ENCODE results near the gene PTCHD4. TPM values are rescaled to one million over a fixed set of nuclear protein-coding genes. Genes with fewer than 3 reads are reported as not detected.
A peak's percentile ranks its signal among the peaks of the same experiment; 100 is the strongest.

PTCHD4 gene
- total and polyA plus RNA-seq, 12 donors = 0.01 to 1.0 (median 0.59) TPM

DNA sequence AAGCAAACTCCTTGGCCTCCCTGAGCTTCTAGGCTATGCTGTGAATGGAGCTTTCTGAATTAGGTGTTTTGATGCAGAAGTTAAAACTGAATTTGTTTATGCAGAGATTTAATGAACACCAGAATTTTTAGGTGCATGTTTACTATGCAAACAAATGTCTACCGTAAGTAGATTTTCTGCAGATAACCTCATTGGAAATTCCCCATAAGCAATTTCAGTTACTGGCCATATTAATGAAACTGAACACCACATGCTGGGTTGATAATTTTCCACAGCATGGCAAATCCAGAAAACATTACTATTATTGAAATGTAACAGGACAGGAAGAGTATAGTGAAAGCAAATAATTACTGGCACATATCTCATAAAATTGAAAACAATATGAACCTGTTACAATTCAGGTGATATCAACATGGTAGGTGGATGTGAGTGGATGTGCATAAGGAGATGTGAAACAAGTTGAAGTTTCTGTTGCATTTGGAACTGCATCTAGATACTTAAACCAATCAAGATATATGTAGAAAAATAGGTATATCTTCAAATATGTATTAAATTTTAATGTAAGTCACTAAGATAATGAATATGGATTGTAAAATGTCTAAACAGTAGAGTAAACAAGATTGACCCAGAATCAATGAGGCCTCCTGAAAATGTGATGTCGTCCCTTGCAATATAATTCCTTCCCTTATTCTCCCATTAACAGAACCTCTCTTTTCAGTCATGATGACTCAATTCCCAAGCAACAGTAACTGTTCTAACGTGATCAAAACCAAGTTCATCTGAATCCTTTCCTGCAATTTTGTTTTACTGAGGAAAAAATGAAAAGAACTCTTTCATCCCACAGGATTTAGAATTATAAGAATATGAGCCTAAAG lies 11.0 kb downstream of the PTCHD4 start:
- WGBS, 2 donors = 62 to 68% methylated on average over 3 of the region's 3 CpGs
- TF ChIP-seq, protein P1, sequence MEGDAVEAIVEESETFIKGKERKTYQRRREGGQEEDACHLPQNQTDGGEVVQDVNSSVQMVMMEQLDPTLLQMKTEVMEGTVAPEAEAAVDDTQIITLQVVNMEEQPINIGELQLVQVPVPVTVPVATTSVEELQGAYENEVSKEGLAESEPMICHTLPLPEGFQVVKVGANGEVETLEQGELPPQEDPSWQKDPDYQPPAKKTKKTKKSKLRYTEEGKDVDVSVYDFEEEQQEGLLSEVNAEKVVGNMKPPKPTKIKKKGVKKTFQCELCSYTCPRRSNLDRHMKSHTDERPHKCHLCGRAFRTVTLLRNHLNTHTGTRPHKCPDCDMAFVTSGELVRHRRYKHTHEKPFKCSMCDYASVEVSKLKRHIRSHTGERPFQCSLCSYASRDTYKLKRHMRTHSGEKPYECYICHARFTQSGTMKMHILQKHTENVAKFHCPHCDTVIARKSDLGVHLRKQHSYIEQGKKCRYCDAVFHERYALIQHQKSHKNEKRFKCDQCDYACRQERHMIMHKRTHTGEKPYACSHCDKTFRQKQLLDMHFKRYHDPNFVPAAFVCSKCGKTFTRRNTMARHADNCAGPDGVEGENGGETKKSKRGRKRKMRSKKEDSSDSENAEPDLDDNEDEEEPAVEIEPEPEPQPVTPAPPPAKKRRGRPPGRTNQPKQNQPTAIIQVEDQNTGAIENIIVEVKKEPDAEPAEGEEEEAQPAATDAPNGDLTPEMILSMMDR (IDR thresholded peaks at IDR 0.05) = no peak
- DNase-seq = no peak
- no peaks in the 10 kb centered on the region for H3K9me3 ChIP-seq
- H3K27ac ChIP-seq = peak overlapping the region in 2 of 10 donors; percentile 5 to 65
- H3K4me1 ChIP-seq = peaks cover 0 to 21% (median 5%) of the 10 kb centered on the region in 9 donors
- no peak for ATAC-seq
- intact Hi-C loops (cut with DNase I) = loop anchor here in 1 of 10 donors (10.0 kb wide), 1 partner anchor 665 kb away; no protein-coding TSS in a partner anchor
- no peaks in the 10 kb centered on the region for H3K27me3 ChIP-seq
- no peak overlapping the region for H3K4me3 ChIP-seq
- no peaks in the 10 kb centered on the region for H3K36me3 ChIP-seq

DNA sequence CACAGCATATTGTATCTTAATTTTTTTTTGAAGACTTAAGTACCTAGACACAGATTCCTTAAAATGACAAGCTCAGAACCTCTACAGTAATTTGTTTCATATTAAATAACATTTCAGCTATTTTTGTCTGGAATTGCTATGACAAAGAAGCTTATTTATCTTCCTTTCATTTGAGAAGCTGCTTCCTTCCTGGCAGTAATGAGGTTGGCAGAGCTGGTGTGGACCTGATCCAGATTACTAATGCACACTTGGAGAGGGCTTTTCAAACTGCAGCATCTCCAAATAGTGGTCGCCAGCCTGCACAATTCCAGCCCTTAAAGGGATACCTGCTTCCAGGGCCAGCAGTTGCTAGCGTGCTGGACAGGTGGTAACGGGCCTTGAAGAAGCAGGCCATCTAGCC lies 12.1 kb downstream of the PTCHD4 start:
- TF ChIP-seq, protein P1 (IDR thresholded peaks at IDR 0.05) = no peak
- H3K4me1 ChIP-seq = peaks cover 0 to 21% (median 5%) of the 10 kb centered on the region in 9 donors
- WGBS, 2 donors = 42 to 64% methylated on average over 3 of the region's 3 CpGs
- H3K4me3 ChIP-seq = no peak overlapping the region
- intact Hi-C loops (cut with DNase I) = loop anchor here in 1 of 10 donors (10.0 kb wide), 1 partner anchor 666 kb away; no protein-coding TSS in a partner anchor
- H3K27ac ChIP-seq = peak overlapping the region in 2 of 10 donors; percentile 25 to 65
- no peaks in the 10 kb centered on the region for H3K27me3 ChIP-seq
- DNase-seq (no peak), ATAC-seq (peak in 3 of 8 donors; percentile 11 to 53 (median 37))
- no peaks in the 10 kb centered on the region for H3K9me3 ChIP-seq
- no peaks in the 10 kb centered on the region for H3K36me3 ChIP-seq

DNA sequence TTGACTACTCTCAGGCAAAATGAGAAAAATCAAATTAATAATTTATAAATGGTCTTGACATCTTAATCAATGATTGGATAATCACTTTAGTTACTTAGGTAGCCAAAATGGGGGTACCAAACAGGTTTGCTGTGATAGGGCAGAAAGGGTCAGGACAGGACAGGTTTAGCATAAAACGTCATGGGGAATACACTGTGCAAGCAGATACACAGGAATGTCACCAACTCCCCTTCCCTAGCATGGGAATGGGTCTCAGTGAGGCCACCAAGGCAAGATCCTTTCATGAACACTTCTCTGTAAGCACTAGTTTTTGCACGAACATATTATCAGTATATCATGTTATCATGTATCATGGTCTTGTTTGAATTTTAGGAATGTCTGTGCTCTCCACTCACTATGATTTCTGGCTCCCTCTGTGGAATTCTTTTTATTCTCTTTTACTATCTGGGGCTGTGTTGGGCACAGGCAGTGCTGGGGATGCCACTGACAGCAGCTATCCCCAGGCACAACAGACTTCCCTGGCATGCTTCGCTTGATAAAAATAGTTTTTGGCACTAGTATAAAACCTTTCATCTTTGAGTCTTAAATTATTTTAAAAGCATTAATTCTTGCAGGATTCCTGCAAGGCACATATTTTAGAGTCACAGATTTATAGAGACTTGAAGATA lies 18.3 kb downstream of the PTCHD4 start:
- ATAC-seq = peak in 5 of 8 donors; percentile 57 to 86 (median 68)
- H3K27ac ChIP-seq = no peak overlapping the region
- intact Hi-C loops (cut with DNase I) = loop anchor here in 2 of 10 donors (1.0 to 10.0 kb wide), 2 partner anchors 58 to 672 kb away; no protein-coding TSS in a partner anchor

DNA sequence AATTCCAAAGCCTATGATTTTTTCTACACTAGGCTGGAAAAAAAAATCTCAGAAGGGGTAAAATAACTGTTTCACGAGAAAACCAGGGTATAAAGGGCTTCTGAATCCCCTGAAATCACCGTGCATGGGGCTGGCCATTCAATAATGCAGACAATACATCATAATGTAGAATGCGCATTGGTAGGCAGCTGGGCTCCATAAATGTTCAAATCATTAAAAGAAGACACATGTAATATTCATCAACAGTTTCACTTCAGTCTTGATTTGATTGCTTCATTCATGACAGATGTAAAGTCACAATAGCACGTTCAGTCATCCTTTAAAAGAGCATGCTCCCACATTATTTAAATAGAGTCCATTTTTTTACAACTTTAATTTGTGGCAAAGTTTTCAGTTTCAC lies 20.5 kb downstream of the PTCHD4 start:
- H3K36me3 ChIP-seq = no peaks in the 10 kb centered on the region
- H3K27ac ChIP-seq = no peak overlapping the region
- no peak for ATAC-seq
- 63 to 68% methylated on average over 4 of the region's 4 CpGs for WGBS, 2 donors
- no peak overlapping the region for H3K4me3 ChIP-seq
- intact Hi-C loops (cut with DNase I) = loop anchor here in 1 of 10 donors (10.0 kb wide), 1 partner anchor 674 kb away; no protein-coding TSS in a partner anchor
- TF ChIP-seq, protein P1 (IDR thresholded peaks at IDR 0.05) = no peak
- no peaks in the 10 kb centered on the region for H3K27me3 ChIP-seq
- no peaks in the 10 kb centered on the region for H3K9me3 ChIP-seq
- no peak for DNase-seq
- peaks cover 0 to 10% (median 0%) of the 10 kb centered on the region in 9 donors for H3K4me1 ChIP-seq

More for the DNA sequence above, 18.3 kb downstream of the PTCHD4 start:
- WGBS, 2 donors = 35 to 45% methylated on average over 3 of the region's 3 CpGs
- Histone ChIP-seq H3K9me3 (no peaks in the 10 kb centered on the region), H3K36me3 (no peaks in the 10 kb centered on the region), H3K27me3 (no peaks in the 10 kb centered on the region), H3K4me3 (no peak overlapping the region), H3K4me1 (peaks cover 0 to 10% (median 0%) of the 10 kb centered on the region in 9 donors)
- DNase-seq = no peak
- TF ChIP-seq, protein P1 (IDR thresholded peaks at IDR 0.05) = no peak
